Loucy (cell line): ENCODE data around the gene SCPEP1.

Source experiments
- CTCF ChIP-seq: fragments of 200-600 bp; sonication (generic); conservative IDR thresholded peaks from 2 replicates; pipeline ENCODE4 v1.5.1; 2014; ENCODE audit warnings: mild to moderate bottlenecking, antibody characterized with exemption, low read length
- EZH2phosphoT487 ChIP-seq: fragments of 200-600 bp; IDR thresholded peaks from 2 replicates; pipeline ENCODE4 v1.6.1; 2018; ENCODE audit warnings: antibody characterized with exemption, mild to moderate bottlenecking, moderate library complexity, borderline replicate concordance

GRCh38 chr17:57033296-57033695 lies 55.4 kb downstream of the SCPEP1 start:
- TF ChIP-seq CTCF: no peak
- TF ChIP-seq EZH2phosphoT487: no peak
